Stimulated activated naive CD8-positive, alpha-beta T cell treated with anti-CD3 and anti-CD28 coated beads, Interleukin-15, amount 100 ng/mL, for 72 hours (primary cell): ENCODE measurements around the gene RGP1.

Source experiments
- ATAC-seq: fragments of 150-1000 bp; cut with Tn5 transposase; 2 replicates; pipeline ENCODE4 v1.10.0; 2021; ENCODE audit warnings: mild to moderate bottlenecking, moderate library complexity
- DNase-seq, 2 donors: peaks; one replicate each; pipeline ENCODE4 v3.0.0; 2021 to 2022
- H3K27ac Mint-ChIP-seq, 2 donors: one replicate each; pipeline ENCODE4 v1.8.0; 2022; ENCODE audit warnings: mild to moderate bottlenecking in 2 of 2, mixed read lengths in 2 of 2, moderate library complexity in 2 of 2
- H3K27me3 Mint-ChIP-seq: one replicate; pipeline ENCODE4 v1.8.0; 2022; ENCODE audit warnings: mixed read lengths
- H3K4me1 Mint-ChIP-seq: one replicate; pipeline ENCODE4 v1.8.0; 2022; ENCODE audit warnings: mild to moderate bottlenecking, mixed read lengths
- H3K4me3 Mint-ChIP-seq, 2 donors: one replicate each; pipeline ENCODE4 v1.8.0; 2022; ENCODE audit warnings: mild to moderate bottlenecking in 2 of 2, mixed read lengths in 2 of 2, moderate library complexity in 1 of 2
- H3K9me3 Mint-ChIP-seq, 2 donors: one replicate each; pipeline ENCODE4 v1.8.0; 2022; ENCODE audit warnings: mixed read lengths in 2 of 2

RGP1 gene

GRCh38 chr9:35749515-35750255 lies 598 bp downstream of the RGP1 start:
- ATAC-seq (peak; percentile 64), DNase-seq (peak; percentile 34 to 42)
- H3K4me1 Mint-ChIP-seq = peaks cover 38% of the 10 kb centered on the region
- H3K4me3 Mint-ChIP-seq = peak overlapping the region; percentile 89 to 95
- H3K27ac Mint-ChIP-seq = peak overlapping the region; percentile 87 to 94
- H3K9me3 Mint-ChIP-seq = no peaks in the 10 kb centered on the region
- H3K27me3 Mint-ChIP-seq = no peaks in the 10 kb centered on the region

DNA sequence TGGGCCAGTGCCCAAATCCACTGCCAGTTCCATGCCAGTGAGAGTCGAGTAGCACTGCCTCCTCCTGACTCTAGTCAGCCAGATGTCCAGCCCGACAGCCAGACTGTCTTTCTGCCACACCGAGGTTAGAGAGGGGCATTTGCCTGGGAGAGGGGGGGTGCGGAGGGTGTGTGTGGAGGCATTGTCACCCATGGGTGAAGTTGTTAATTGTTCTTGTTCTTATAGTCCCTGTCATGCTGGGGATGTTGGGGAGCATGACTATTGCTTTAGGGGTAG lies 1.1 kb downstream of the RGP1 start:
- no peak for DNase-seq
- H3K9me3 Mint-ChIP-seq = no peaks in the 10 kb centered on the region
- H3K4me3 Mint-ChIP-seq = peak overlapping the region; percentile 89 to 95
- no peak for ATAC-seq
- H3K27me3 Mint-ChIP-seq = no peaks in the 10 kb centered on the region
- peak overlapping the region in 1 of 2 donors; percentile 94 for H3K27ac Mint-ChIP-seq
- H3K4me1 Mint-ChIP-seq = peaks cover 36% of the 10 kb centered on the region

DNA sequence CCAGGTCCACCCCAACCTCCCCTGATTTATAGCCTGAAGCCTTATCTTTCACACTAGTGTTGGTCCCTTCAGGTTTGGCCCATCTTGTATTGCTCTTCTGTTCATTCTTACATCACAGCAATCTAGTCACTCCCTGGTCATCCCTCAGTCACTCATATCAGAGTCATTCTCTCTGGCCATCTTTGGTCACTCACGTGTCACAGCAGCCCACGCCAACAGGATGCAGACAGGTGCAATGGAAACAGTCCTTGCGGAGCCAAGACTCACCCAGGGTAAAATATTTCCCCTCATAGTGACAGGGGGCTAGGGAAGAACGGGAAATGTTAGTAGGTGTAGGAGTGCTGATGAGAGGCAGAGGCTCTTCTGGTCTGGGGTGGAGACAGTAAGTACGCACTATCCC lies 4.4 kb downstream of the RGP1 start:
- DNase-seq (no peak), ATAC-seq (no peak)
- H3K4me3 Mint-ChIP-seq = no peak overlapping the region
- peaks cover 33% of the 10 kb centered on the region for H3K4me1 Mint-ChIP-seq
- H3K27me3 Mint-ChIP-seq = no peaks in the 10 kb centered on the region
- H3K9me3 Mint-ChIP-seq = no peaks in the 10 kb centered on the region
- no peak overlapping the region for H3K27ac Mint-ChIP-seq

- no peaks in the 10 kb centered on the region for H3K27me3 Mint-ChIP-seq
- H3K9me3 Mint-ChIP-seq = no peaks in the 10 kb centered on the region
- peaks cover 39% of the 10 kb centered on the region for H3K4me1 Mint-ChIP-seq
- no peak for ATAC-seq
- H3K27ac Mint-ChIP-seq = no peak within 1 kb of the TSS
- H3K4me3 Mint-ChIP-seq = no peak within 1 kb of the TSS
- no peak for DNase-seq
These were observed 5.2 kb downstream of the RGP1 start, which contains the start of gene MSMP for GRCh38 chr9:35754264-35754663. MSMP (minus strand) TSS chr9:35754276; CDS start chr9:35754129, 147 bp downstream.

GRCh38 chr9:35755071-35755470 lies 6.0 kb downstream of the RGP1 start:
- no peak overlapping the region for H3K27ac Mint-ChIP-seq
- H3K27me3 Mint-ChIP-seq = no peaks in the 10 kb centered on the region
- peaks cover 42% of the 10 kb centered on the region for H3K4me1 Mint-ChIP-seq
- DNase-seq (no peak), ATAC-seq (no peak)
- H3K9me3 Mint-ChIP-seq = no peaks in the 10 kb centered on the region
- no peak overlapping the region for H3K4me3 Mint-ChIP-seq

DNA sequence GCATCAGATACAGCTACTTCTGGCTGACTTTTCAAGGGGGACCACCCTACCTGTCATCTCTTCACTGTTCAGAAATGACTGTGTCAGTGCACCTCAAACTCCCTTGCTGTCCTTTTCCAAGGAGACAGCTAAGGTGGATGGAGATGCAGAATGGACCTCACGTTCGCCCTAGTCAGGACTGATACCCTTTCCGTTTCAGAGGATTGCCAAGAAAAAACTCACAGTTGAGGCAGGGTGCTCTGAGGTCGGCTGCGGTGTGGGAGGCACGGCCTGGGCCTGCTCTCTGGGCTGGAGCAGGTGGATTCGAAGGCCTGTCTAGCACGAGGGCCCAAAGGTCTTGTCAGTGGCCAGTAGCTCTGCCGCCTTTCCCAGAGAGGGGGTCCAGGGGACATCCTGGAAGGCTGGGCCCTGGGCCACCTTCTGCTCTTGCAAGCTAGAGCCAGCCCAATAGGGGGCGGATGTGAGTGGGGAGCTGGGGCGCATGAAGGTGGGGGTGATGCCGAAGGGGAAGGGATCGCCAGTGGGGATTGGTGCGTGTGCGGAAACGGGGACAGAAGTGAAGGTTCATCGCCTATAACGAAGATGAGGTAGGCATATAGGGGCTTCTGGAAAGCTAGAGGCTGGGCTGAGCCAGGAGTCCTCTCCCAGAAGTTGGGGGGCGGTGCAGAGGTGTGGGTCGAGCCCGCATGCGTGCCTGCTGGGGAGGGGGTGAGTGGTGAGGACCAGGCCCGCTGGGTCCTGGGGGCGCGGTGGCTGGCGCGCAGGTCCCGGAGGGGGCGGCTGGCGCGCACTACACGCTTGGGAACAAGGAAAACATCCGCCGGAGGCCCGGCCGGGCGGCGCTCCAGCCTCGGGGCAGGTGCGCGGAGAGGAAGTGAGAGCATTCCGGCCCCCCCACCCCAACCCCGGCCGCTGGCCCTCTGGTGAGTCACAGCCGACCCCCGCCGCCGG lies 7.5 kb downstream of the RGP1 start:
- H3K4me1 Mint-ChIP-seq = peaks cover 38% of the 10 kb centered on the region
- peak overlapping the region; percentile 93 to 98 for H3K27ac Mint-ChIP-seq
- DNase-seq = peak; percentile 76 to 84
- no peaks in the 10 kb centered on the region for H3K9me3 Mint-ChIP-seq
- peak; percentile 91 for ATAC-seq
- no peaks in the 10 kb centered on the region for H3K27me3 Mint-ChIP-seq
- H3K4me3 Mint-ChIP-seq = peak overlapping the region; percentile 89 to 97

GRCh38 chr9:35757226-35757891 lies 8.3 kb downstream of the RGP1 start:
- H3K9me3 Mint-ChIP-seq = no peaks in the 10 kb centered on the region
- no peaks in the 10 kb centered on the region for H3K27me3 Mint-ChIP-seq
- ATAC-seq (peak; percentile 54), DNase-seq (peak; percentile 31 to 37)
- H3K27ac Mint-ChIP-seq = peak overlapping the region; percentile 93 to 98
- peaks cover 38% of the 10 kb centered on the region for H3K4me1 Mint-ChIP-seq
- H3K4me3 Mint-ChIP-seq = peak overlapping the region; percentile 89 to 97

- Mint-ChIP-seq H3K27ac (no peak overlapping the region), H3K9me3 (no peaks in the 10 kb centered on the region), H3K4me1 (peaks cover 38% of the 10 kb centered on the region), H3K4me3 (peak overlapping the region; percentile 63 to 97), H3K27me3 (no peaks in the 10 kb centered on the region)
- no peak for DNase-seq
- ATAC-seq = no peak
These were observed 8.8 kb downstream of the RGP1 start for GRCh38 chr9:35757892-35758275.

DNA sequence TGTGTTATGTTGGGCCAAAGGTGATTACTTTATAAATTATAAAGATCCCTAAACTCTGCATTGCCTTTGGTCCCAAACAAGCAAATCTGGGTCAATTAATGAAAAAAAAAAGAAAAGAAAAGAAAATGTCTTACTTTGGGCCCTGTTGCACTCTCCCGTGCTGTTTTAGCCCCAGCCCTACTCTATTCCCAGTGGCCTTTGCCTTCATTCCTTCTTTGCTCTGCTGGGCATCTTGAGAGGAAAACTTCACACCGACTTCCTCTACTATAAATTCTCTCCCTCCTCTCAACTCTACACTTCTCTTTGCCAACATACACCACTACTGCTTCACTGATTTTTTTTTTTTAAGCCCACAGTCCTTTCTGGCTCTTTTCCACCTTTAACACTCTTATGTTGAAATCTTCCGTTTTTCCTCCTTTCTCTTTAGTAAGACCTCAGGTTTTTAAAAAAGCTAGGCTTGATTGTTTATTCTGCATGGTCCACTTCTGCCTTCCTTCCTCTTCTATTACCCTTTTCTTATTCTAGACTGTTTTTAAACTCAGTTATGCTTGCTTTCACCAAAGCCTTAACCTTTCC lies 9.5 kb downstream of the RGP1 start:
- peak overlapping the region; percentile 15 to 65 for H3K4me3 Mint-ChIP-seq
- peak overlapping the region in 1 of 2 donors; percentile 53 for H3K27ac Mint-ChIP-seq
- H3K27me3 Mint-ChIP-seq = no peaks in the 10 kb centered on the region
- DNase-seq (no peak), ATAC-seq (no peak)
- no peaks in the 10 kb centered on the region for H3K9me3 Mint-ChIP-seq
- peaks cover 38% of the 10 kb centered on the region for H3K4me1 Mint-ChIP-seq

DNA sequence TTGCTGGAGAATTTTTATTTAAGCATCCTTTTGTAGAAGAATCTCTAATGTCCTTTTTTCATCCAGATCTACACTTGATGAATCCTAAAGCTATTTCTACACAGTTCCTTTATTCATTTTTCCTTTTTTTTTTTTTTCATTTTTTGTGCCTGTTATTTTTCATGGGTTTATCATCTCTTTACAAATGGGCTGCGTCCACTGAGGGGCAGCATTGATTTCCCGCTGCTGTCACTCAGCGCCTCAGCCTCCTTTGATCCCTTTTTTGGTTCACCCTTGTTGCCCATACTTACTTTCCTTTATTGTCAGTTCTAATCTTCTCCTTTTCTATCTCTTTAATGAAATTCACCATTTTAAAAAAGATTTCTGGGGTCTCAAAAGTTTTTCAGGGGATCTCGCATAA lies 10.7 kb downstream of the RGP1 start:
- H3K27ac Mint-ChIP-seq = peak overlapping the region in 1 of 2 donors; percentile 56
- H3K4me1 Mint-ChIP-seq = peaks cover 38% of the 10 kb centered on the region
- H3K4me3 Mint-ChIP-seq = no peak overlapping the region
- H3K27me3 Mint-ChIP-seq = no peaks in the 10 kb centered on the region
- ATAC-seq (no peak), DNase-seq (no peak)
- no peaks in the 10 kb centered on the region for H3K9me3 Mint-ChIP-seq

- Mint-ChIP-seq H3K9me3 (no peaks in the 10 kb centered on the region), H3K27ac (no peak overlapping the region), H3K27me3 (no peaks in the 10 kb centered on the region), H3K4me3 (no peak overlapping the region), H3K4me1 (peaks cover 38% of the 10 kb centered on the region)
- ATAC-seq (no peak), DNase-seq (no peak)
These were observed 11.6 kb downstream of the RGP1 start for GRCh38 chr9:35760651-35761050.

DNA sequence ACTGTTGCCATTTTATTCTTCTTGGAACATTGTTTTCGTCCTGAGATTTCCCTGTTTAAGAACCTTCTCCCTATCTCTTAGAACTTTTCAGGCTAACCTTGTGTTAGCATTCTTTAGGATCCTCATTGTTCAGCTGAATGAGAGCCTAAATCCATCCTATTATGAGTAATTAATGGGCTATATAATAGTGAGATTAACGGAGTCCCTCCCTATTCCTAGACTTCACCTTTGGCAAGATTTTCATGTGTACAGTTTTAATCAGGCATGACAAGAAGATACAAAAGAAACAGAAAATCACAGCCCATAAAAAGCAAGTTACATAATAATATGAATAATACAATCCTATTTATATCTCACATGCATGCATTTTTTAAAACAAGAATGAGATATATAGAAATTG lies 14.1 kb downstream of the RGP1 start:
- Mint-ChIP-seq H3K4me3 (no peak overlapping the region), H3K9me3 (no peaks in the 10 kb centered on the region), H3K4me1 (peaks cover 17% of the 10 kb centered on the region), H3K27ac (no peak overlapping the region), H3K27me3 (no peaks in the 10 kb centered on the region)
- DNase-seq (no peak), ATAC-seq (no peak)

DNA sequence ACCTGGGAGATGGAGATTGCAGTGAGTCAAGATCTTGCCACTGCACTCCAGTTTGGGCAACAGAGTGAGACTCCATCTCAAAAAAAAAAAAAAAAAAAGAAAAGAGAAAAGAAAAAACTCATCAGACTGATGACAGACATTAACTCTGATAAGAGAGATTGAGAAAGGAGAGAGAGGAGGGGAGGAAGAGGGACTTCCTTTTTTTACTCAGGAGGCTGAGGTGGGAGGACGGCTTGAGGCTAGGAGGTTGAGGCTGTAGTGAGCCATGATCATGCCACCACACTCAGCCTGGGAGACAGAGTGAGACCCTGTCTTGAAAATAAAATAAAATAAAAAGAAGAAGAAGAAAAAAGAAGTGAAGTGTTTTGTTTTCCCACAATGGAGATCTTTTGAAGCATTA lies 14.7 kb downstream of the RGP1 start:
- Mint-ChIP-seq H3K4me3 (no peak overlapping the region), H3K9me3 (no peaks in the 10 kb centered on the region), H3K27ac (no peak overlapping the region), H3K27me3 (no peaks in the 10 kb centered on the region), H3K4me1 (peaks cover 11% of the 10 kb centered on the region)
- DNase-seq = no peak
- no peak for ATAC-seq

DNA sequence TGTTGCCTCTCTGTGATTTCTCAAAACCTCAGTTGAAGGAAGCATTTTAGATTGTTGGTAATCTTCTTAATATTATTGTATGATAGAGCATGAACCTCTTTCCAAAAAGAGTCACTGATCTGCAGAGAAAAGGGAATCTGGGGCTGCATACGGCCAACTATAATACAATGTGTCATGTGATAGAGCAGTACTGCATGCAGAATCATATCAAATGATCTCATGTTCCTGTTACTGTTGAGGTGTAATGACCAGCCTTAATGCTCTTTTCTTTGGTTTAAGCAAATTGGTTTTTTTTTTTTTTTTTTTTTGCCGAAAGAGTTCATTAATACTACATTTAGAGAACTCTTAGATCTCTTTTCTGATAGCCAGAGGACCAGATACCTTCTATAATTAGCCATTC lies 17.9 kb downstream of the RGP1 start:
- H3K27ac Mint-ChIP-seq = no peak overlapping the region
- no peak for DNase-seq
- H3K4me3 Mint-ChIP-seq = no peak overlapping the region
- no peaks in the 10 kb centered on the region for H3K9me3 Mint-ChIP-seq
- H3K27me3 Mint-ChIP-seq = no peaks in the 10 kb centered on the region
- ATAC-seq = no peak
- no peaks in the 10 kb centered on the region for H3K4me1 Mint-ChIP-seq

DNA sequence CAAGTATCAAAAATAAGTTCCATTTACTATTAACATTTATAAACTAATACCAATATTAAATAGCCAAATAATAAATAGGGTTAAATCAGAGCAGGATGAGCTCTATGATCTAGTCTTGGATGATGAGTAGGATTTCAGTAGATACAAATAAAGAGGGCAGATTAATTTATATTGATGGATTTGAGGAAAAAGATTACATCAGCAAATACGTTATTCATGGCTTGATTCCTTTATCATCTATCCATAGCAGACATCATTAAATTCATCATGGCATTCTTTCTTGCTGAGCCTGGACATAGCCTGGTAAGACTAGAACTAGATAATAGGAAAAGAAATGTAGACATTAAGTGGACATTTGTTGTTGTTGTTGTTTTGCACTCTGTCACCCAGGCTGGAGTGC lies 18.4 kb downstream of the RGP1 start:
- Mint-ChIP-seq H3K4me1 (no peaks in the 10 kb centered on the region), H3K4me3 (no peak overlapping the region), H3K9me3 (no peaks in the 10 kb centered on the region), H3K27ac (no peak overlapping the region), H3K27me3 (no peaks in the 10 kb centered on the region)
- DNase-seq (no peak), ATAC-seq (no peak)
